Measurements from ENCODE around the gene ENOX1. TPM values are rescaled to one million over a fixed set of nuclear protein-coding genes. Genes with fewer than 3 reads are reported as not detected.

ENOX1 gene
- total RNA-seq, 4 donors from 2014 or later = 3.6 to 18.7 (median 5.7) TPM

- intact Hi-C loops (cut with DNase I; ENCODE audit: low total_unique reads) = no loop called here
- no peak overlapping the region for H3K4me3 ChIP-seq
- no peak for TF ChIP-seq CTCF (IDR thresholded peaks at IDR 0.05)
- no peak for TF ChIP-seq POLR2A (IDR thresholded peaks at IDR 0.05)
Observed at GRCh38 chr13:43528992-43529391, 257.8 kb downstream of the ENOX1 start.

GRCh38 chr13:43522788-43523187 is 264.0 kb downstream of the ENOX1 start:
- no peaks in the 10 kb centered on the region for H3K36me3 ChIP-seq
- H3K4me3 ChIP-seq = no peak overlapping the region
- no peaks in the 10 kb centered on the region for H3K9me3 ChIP-seq
- H3K27me3 ChIP-seq = no peaks in the 10 kb centered on the region
- H3K27ac ChIP-seq = no peak overlapping the region
- intact Hi-C loops (cut with DNase I; ENCODE audit: low total_unique reads) = no loop called here
- TF ChIP-seq CTCF (IDR thresholded peaks at IDR 0.05) (no peak), POLR2A (IDR thresholded peaks at IDR 0.05) (no peak)
- no peak for DNase-seq
- no peaks in the 10 kb centered on the region for H3K4me1 ChIP-seq

More at GRCh38 chr13:43528992-43529391, 257.8 kb downstream of the ENOX1 start:
- Histone ChIP-seq H3K27me3 (no peaks in the 10 kb centered on the region), H3K36me3 (no peaks in the 10 kb centered on the region), H3K9me3 (no peaks in the 10 kb centered on the region), H3K27ac (no peak overlapping the region), H3K4me1 (no peaks in the 10 kb centered on the region)
- no peak for DNase-seq

- Histone ChIP-seq H3K27ac (peak overlapping the region in 1 of 2 donors; percentile 19), H3K27me3 (no peaks in the 10 kb centered on the region), H3K4me1 (peaks cover 0 to 11% of the 10 kb centered on the region in 2 donors), H3K4me3 (no peak overlapping the region), H3K9me3 (no peaks in the 10 kb centered on the region), H3K36me3 (no peaks in the 10 kb centered on the region)
- no peak for DNase-seq
- TF ChIP-seq CTCF (IDR thresholded peaks at IDR 0.05) (no peak), POLR2A (IDR thresholded peaks at IDR 0.05) (no peak)
- intact Hi-C loops (cut with DNase I; ENCODE audit: low total_unique reads) = no loop called here
Observed at GRCh38 chr13:43520351-43520750, 266.4 kb downstream of the ENOX1 start.

- Histone ChIP-seq H3K27me3 (no peaks in the 10 kb centered on the region), H3K4me1 (peaks cover 0 to 11% of the 10 kb centered on the region in 2 donors), H3K4me3 (no peak overlapping the region), H3K36me3 (no peaks in the 10 kb centered on the region), H3K9me3 (no peaks in the 10 kb centered on the region), H3K27ac (no peak overlapping the region)
- no peak for TF ChIP-seq CTCF (IDR thresholded peaks at IDR 0.05)
- TF ChIP-seq POLR2A (IDR thresholded peaks at IDR 0.05) = no peak
- intact Hi-C loops (cut with DNase I; ENCODE audit: low total_unique reads) = no loop called here
- no peak for DNase-seq
Observed at GRCh38 chr13:43518833-43519232, 267.9 kb downstream of the ENOX1 start.

GRCh38 chr13:43516401-43516833 is 270.4 kb downstream of the ENOX1 start:
- Histone ChIP-seq H3K4me1 (peaks cover 0 to 11% of the 10 kb centered on the region in 2 donors), H3K36me3 (no peaks in the 10 kb centered on the region), H3K27me3 (no peaks in the 10 kb centered on the region), H3K4me3 (no peak overlapping the region), H3K27ac (peak overlapping the region; percentile 62 to 85), H3K9me3 (no peaks in the 10 kb centered on the region)
- TF ChIP-seq POLR2A (IDR thresholded peaks at IDR 0.05) = no peak
- peak in 1 of 4 experiments; percentile 14 for TF ChIP-seq CTCF (IDR thresholded peaks at IDR 0.05)
- intact Hi-C loops (cut with DNase I; ENCODE audit: low total_unique reads) = no loop called here
- DNase-seq = peak; percentile 42 to 77
